HG03196 (cell line): Measurements from ENCODE around the gene HEXIM1.
"Not testable (repeated sequence)": the region's sequence is repeated elsewhere in the genome, so short reads cannot be mapped to it uniquely, and the experiment has no call there.

Source experiments
- ATAC-seq: cut with Tn5 transposase; IDR thresholded peaks from one replicate; pipeline ENCODE4 v1.9.1; 2021; ENCODE audit not compliant: unreplicated experiment

HEXIM1 gene

GRCh38 chr17:45113424-45113754 is 34.9 kb upstream of the HEXIM1 start:
- no peak for ATAC-seq

DNA sequence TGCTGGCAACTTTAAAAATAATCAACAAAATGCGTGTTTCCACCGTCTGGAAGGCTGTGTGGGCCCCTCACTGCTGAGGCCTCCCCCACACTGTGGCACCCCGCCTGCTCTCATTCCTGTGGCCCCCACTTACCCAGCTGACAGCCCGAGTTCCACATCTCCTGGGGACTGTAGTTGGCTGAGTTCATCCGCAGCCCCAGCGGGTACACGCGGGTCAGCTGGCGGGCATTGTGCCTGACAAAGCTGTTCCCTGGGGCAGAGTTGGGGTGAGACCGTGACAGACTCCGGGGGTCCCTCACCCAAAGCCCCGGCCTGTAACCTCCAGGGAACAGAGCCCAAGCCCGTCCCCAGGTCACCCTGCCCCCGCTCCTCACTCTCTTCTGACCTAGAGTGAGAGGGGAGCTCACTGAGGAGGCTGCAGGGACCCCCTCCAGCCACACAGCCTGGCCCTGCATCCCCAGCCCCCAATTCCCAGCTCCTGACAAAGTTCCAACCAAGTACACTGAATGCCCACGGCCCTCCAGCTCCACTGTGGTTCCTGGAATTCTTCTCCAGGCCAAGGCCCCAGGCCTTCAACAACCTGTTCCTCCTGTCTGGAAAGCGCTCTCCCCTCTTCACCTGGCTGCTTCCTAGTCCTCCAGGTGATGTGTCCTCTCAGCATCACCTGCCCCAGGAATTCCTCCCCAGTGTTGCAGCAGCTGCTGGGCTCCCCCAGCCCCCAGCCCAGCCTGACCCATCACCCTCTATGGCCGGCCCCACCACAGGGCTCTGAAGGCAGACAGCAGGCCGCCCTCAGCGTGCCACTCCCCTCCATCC is 34.0 kb upstream of the HEXIM1 start:
- ATAC-seq, result no peak

DNA sequence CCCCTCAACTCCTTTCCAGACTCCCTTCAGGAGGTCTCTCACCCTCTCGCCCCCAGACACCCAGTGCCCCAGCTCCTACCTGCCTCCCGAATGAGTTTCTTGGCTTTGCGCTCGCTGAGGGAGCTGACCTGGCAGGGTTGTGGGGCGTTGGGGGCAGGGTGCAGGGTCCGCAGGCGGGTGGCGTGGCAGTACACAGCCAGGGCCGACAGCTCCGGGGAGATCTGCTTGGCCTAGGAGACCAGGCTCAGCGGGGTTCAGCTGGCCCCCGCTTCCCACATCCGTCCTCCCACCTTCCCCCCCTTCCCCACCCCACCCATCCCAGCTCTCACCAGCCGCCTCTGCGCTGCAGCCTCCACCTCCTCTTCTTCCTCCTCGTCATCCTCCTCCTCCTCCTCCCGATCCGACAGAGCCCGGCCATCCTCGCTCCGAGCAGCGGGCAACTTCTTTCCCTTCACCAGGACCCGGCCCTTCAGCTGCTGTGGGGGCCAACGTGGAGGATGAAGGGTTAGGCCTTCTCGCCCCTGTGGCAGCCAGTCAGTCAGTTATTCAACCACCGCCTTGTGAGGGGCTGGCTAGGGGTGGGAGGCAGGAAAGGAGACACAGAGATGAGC is 33.2 kb upstream of the HEXIM1 start:
- ATAC-seq, result no peak

- ATAC-seq, result no peak
Observed at GRCh38 chr17:45115871-45116270, 32.4 kb upstream of the HEXIM1 start.

DNA sequence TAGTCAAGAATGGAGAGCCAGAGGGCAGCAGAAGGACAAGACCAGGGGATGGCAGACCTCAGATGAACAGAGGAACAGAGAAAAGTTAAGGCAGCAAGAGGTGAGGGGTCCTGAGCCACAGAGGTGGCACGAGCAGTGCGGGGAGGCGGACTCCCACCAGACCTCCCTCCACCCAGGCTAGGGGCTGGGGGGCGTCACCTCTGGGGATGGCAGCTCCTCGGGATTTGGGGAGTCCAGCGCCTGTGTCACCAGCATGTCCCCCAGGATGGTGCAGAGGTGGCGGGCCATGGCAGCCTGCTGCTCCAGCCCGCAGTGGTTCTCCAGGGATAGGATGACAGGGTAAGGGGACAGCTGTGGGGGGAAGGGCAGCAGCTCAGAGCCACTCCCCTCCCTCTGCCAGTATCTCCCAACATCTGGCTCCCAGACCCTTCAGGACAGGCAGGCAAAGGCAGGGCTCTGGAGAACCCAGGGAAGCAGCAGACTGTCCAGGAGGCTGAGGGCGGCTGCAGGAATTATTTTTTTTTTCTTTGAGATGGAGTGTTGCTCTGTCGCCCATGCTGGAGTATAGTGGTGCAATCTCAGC is 31.8 kb upstream of the HEXIM1 start:
- ATAC-seq, result no peak

DNA sequence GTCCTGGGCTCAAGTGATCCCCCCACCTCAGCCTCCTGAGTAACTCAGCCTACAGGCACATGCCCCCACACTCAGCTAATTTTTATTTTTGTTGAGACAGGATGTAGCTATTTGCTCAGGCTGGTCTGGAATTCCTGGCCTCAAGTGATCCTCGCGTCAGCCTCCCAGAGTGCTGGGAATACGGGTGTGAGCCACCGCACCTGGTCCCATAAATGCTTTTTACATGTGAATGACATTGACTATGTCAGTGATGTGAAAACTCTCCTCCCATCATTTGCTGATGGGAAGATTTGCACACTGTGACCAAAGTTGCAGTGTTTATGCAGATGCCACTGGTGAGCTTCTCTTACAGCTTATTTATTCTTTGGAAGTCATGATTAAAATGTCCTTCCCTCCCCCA is 30.9 kb upstream of the HEXIM1 start:
- no peak for ATAC-seq

DNA sequence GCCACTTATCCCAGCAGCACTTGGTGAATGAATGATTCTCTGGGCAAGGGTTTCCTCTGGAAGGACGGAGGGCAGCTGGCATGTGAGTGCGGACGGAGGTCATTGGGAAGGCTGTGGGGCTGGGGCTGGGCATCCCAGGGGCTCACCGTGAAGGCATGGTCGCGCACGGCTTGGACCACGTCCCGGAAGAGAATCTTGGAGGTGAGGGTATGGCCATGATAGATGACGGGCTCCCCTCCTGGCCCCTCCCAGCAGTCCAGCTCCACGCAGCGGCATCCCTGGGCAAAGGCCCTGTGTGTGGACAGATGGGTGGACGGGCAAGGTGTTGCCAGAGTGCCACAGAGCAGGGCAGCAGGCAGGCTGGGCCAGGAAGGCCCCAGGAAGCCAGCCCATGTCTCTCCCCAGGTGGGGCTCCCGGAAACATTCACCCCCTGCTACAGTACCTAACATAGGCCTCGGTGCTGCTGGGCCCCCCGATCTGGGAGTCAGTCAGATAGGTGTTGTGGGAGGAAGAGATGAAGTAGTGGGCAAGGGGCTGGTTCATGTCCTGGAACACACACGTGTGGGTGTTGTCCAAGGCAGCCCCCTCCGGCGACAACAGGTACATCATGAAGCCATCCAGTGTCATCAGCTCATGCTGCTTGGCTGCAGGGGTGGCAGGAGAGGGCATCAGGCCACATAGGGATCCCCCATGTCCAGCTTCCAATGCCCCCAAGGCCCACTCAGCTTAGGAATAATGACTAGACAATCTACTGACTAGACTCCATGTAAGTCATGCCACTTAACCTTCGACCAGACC is 30.2 kb upstream of the HEXIM1 start:
- no peak for ATAC-seq

DNA sequence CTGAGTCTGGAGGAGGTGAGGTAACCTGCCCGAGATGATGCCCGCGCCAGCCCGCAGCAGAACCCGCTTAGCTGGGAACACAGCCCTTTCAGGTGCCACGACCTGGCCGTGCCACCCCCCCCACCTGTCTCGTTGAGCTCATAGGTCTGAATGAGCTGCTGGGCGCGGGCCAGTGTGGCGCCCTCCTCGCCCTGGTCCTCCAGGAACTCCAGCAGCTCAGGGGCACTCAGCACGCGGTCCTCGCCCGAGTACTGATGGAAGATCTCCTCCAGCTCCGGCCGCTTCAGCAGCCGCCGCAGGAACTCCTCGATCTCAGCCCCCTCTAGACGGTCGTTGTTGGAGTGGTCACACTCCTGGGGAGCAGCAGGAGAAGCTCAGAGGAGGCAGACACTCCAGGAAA is 29.6 kb upstream of the HEXIM1 start:
- no peak for ATAC-seq

- no peak for ATAC-seq
Observed at GRCh38 chr17:45119964-45120363, 28.3 kb upstream of the HEXIM1 start.

- no peak for ATAC-seq
Observed at GRCh38 chr17:45120558-45120957, 27.7 kb upstream of the HEXIM1 start.

- ATAC-seq, result no peak
Observed at GRCh38 chr17:45121055-45121454, 27.2 kb upstream of the HEXIM1 start.

GRCh38 chr17:45123076-45123770 is 25.1 kb upstream of the HEXIM1 start:
- no peak for ATAC-seq

- no peak for ATAC-seq
Observed at GRCh38 chr17:45123930-45124796, 24.1 kb upstream of the HEXIM1 start.

DNA sequence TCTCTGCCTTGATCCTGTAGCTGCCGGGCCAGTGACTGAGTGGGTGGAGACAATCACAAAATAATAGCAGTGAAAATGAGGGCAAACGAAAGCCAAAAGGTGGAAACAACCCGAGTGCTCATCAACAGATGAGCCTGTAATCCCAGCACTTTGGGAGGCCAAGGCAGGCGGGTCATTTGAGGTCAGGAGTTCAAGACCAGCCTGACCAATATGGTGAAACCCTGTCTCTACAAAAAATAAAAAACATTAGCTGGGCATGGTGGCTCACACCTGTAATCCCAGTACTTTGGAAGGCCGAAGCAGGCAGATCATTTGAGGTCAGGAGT is 23.5 kb upstream of the HEXIM1 start:
- ATAC-seq, result not testable (repeated sequence)

- ATAC-seq, result no peak
Observed at GRCh38 chr17:45125509-45125908, 22.8 kb upstream of the HEXIM1 start.

- ATAC-seq, result no peak
Observed at GRCh38 chr17:45127207-45127547, 21.1 kb upstream of the HEXIM1 start.

DNA sequence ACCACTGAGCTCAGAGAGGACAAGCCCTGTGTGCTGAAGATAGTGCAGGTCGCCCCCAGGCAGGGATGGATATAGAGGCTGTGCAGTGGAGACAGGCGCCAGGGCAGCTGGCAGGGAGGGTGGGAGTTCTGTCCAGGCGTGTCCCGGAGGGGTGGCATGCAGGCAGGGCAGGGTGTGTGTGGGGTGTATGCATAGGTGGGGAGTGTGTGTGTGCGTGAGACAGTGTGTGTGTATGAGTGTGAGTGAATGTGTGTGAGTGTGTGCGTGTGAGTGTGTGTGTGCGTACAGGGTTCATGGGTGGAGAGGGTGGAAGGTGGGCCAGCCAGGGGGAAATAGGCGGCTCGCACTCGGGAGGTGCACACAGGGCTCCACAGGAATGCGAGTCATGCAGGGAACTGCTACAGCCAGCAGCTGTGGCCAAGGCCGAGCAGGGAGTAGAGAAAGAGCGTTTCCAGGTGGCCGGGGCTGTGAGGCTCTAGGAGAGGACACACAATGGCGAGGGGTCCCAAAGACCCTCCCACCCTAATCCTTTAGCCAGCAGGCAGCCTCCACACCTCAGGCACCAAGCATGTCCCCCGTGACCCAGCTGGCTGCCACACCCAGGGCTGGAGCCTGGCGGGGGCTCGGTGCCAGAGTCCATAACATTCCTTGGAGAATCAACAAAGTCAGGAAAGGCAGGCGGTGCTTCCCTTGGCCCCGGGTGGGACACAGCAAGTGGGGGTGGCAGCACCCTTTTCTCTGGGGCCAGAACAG is 20.6 kb upstream of the HEXIM1 start:
- ATAC-seq, result no peak

GRCh38 chr17:45128331-45128730 is 19.9 kb upstream of the HEXIM1 start:
- ATAC-seq, result no peak

- ATAC-seq, result no peak
Observed at GRCh38 chr17:45128989-45129388, 19.3 kb upstream of the HEXIM1 start.
